Endothelial cell of umbilical vein (primary cell): ENCODE results near the gene MYPN.

Source experiments
- CTCF ChIP-seq, 2 donors: IDR thresholded peaks; 1 replicate in 1 of 2; 2 replicates in 1 of 2; pipeline ENCODE4 v1.5.1; 2011; ENCODE audit warnings: low read length in 2 of 2, mild to moderate bottlenecking in 2 of 2, moderate library complexity in 2 of 2, control low read depth in 1 of 2, inconsistent platforms in 1 of 2, low read depth in 1 of 2; ENCODE audit not compliant: insufficient read depth in 1 of 2; ENCODE audit errors: extremely low read depth in 1 of 2
- POLR2A ChIP-seq: IDR thresholded peaks from 2 replicates; pipeline ENCODE4 v1.6.1; 2012; ENCODE audit warnings: low read depth, mild to moderate bottlenecking, control low read depth, low read length

- TF ChIP-seq CTCF (IDR thresholded peaks at IDR 0.05; ENCODE audit: extremely low read depth in 1 of 2, insufficient read depth in 1 of 2, low read depth in 1 of 2, low read length in 2 of 2) (no peak), POLR2A (no peak)
Observed at GRCh38 chr10:68074031-68074774, 35.1 kb upstream of the MYPN start.
